Mesenchymal stem cell (in vitro differentiated cells and primary cell): ENCODE measurements around the gene ABCA6.

Experiments
- DNase-seq: peaks from one replicate; pipeline ENCODE4 v3.0.0-alpha.2; 2013
- H2AFZ ChIP-seq: one replicate; pipeline ENCODE4 v1.6.1; 2013; ENCODE audit warnings: low read depth, mild to moderate bottlenecking, control low read depth, inconsistent platforms, low read length, moderate library complexity
- H2AK5ac ChIP-seq: 2 replicates; pipeline ENCODE4 v1.6.1; 2013; ENCODE audit warnings: low read length, moderate library complexity, mild to moderate bottlenecking, inconsistent platforms; ENCODE audit not compliant: severe bottlenecking
- H2BK120ac ChIP-seq: one replicate; pipeline ENCODE4 v1.6.1; 2013; ENCODE audit warnings: low read depth, mild to moderate bottlenecking, inconsistent platforms, low read length, moderate library complexity
- H2BK12ac ChIP-seq, 2 experiments: one replicate each; pipeline ENCODE4 v1.6.1; 2013; ENCODE audit warnings: inconsistent platforms in 2 of 2, low read length in 2 of 2, mild to moderate bottlenecking in 2 of 2, moderate library complexity in 2 of 2, control low read depth in 1 of 2
- H2BK15ac ChIP-seq: one replicate; pipeline ENCODE4 v1.6.1; 2013; ENCODE audit warnings: mild to moderate bottlenecking, low read depth, inconsistent platforms; ENCODE audit not compliant: poor library complexity, severe bottlenecking
- H2BK5ac ChIP-seq: 2 replicates; pipeline ENCODE4 v1.6.1; 2013; ENCODE audit warnings: low read depth, mild to moderate bottlenecking, low read length, control low read depth, inconsistent platforms; ENCODE audit not compliant: poor library complexity, severe bottlenecking
- H3K14ac ChIP-seq, 2 experiments: one replicate each; pipeline ENCODE4 v1.6.1; 2013; ENCODE audit warnings: inconsistent platforms in 2 of 2, low read length in 2 of 2, control low read depth in 1 of 2, mild to moderate bottlenecking in 1 of 2, moderate library complexity in 1 of 2
- H3K18ac ChIP-seq, 2 experiments: one replicate each; pipeline ENCODE4 v1.6.1; 2013; ENCODE audit warnings: inconsistent platforms in 2 of 2, low read length in 2 of 2, control low read depth in 1 of 2, low read depth in 1 of 2, mild to moderate bottlenecking in 1 of 2
- H3K23ac ChIP-seq, 2 experiments: one replicate each; pipeline ENCODE4 v1.6.1; 2013; ENCODE audit warnings: inconsistent platforms in 2 of 2, low read length in 2 of 2, mild to moderate bottlenecking in 2 of 2, moderate library complexity in 2 of 2, control low read depth in 1 of 2
- H3K27ac ChIP-seq: 2 replicates; pipeline ENCODE4 v1.5.1; 2013; ENCODE audit warnings: mild to moderate bottlenecking, moderate library complexity, low read length, control low read depth, inconsistent platforms; ENCODE audit not compliant: poor library complexity, severe bottlenecking
- H3K27me3 ChIP-seq, 2 experiments: 2 replicates each; pipeline versions ENCODE4 v1.6.1 to v1.7.0; 2013; ENCODE audit warnings: low read length in 2 of 2, mild to moderate bottlenecking in 2 of 2, moderate library complexity in 2 of 2, control low read depth in 1 of 2, inconsistent platforms in 1 of 2; ENCODE audit not compliant: control insufficient read depth in 1 of 2, insufficient read depth in 1 of 2
- H3K36me3 ChIP-seq, 2 experiments: 2 replicates each; pipeline versions ENCODE4 v1.6.1 to v1.7.0; 2013; ENCODE audit warnings: low read length in 2 of 2, control low read depth in 1 of 2, inconsistent platforms in 1 of 2, low read depth in 1 of 2, mild to moderate bottlenecking in 1 of 2; ENCODE audit not compliant: insufficient read depth in 2 of 2, control insufficient read depth in 1 of 2
- H3K4ac ChIP-seq, 2 experiments: one replicate each; pipeline ENCODE4 v1.6.1; 2013; ENCODE audit warnings: inconsistent platforms in 2 of 2, low read length in 2 of 2, mild to moderate bottlenecking in 2 of 2, moderate library complexity in 2 of 2, control low read depth in 1 of 2, low read depth in 1 of 2
- H3K4me1 ChIP-seq: 2 replicates; pipeline ENCODE4 v1.6.1; 2013; ENCODE audit warnings: low read depth, low read length, control low read depth; ENCODE audit not compliant: control insufficient read depth, insufficient read depth
- H3K4me2 ChIP-seq: 2 replicates; pipeline ENCODE4 v1.6.1; 2013; ENCODE audit warnings: low read length, mild to moderate bottlenecking, inconsistent platforms; ENCODE audit not compliant: poor library complexity, severe bottlenecking
- H3K4me3 ChIP-seq, 2 experiments: 2 replicates each; pipeline versions ENCODE4 v1.5.1 to v1.7.0; 2013; ENCODE audit warnings: low read length in 2 of 2, mild to moderate bottlenecking in 2 of 2, control low read depth in 1 of 2, low read depth in 1 of 2; ENCODE audit not compliant: insufficient read depth in 1 of 2
- H3K79me1 ChIP-seq: replicated peaks from 2 replicates; pipeline ENCODE4 v1.6.1; 2013; ENCODE audit warnings: mild to moderate bottlenecking, control low read depth, low read length, inconsistent platforms; ENCODE audit not compliant: poor library complexity, severe bottlenecking
- H3K9ac ChIP-seq: 2 replicates; pipeline ENCODE4 v1.7.0; 2013; ENCODE audit warnings: mild to moderate bottlenecking, low read length, moderate library complexity
- H3K9me3 ChIP-seq: 2 replicates; pipeline ENCODE4 v1.7.0; 2013; ENCODE audit warnings: mild to moderate bottlenecking, low read length; ENCODE audit not compliant: control insufficient read depth
- H4K8ac ChIP-seq: one replicate; pipeline ENCODE4 v1.6.1; 2013; ENCODE audit warnings: inconsistent platforms, mild to moderate bottlenecking, low read length, moderate library complexity
- H4K91ac ChIP-seq: one replicate; pipeline ENCODE4 v1.6.1; 2013; ENCODE audit warnings: mild to moderate bottlenecking, low read length, inconsistent platforms
- WGBS: methylation state at CpG from one replicate; pipeline ENCODE4 v1.1.7; 2013; ENCODE audit warnings: mixed read lengths; 5-methylcytosine and 5-hydroxymethylcytosine counted together

ABCA6 gene

DNA sequence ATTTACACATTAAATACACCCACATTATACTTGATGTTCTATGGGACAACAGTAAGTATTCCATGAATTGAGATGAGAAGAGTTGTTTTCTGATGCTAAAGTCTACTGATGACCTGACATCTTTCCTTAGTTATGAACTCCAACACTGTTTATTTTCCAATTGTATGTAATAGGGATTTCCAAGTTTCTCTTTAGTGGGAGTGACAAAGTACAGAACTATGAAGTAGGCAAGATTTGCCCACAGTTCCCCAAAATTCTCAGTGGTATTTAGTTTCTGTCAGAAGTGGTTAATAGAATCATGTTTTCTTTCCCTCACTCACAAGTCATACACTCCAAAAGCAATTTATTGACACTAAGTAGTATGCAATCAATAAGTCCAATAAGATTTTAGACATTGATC lies 22.5 kb upstream of the ABCA6 start:
- Histone ChIP-seq H2AK5ac (no peak overlapping the region), H4K8ac (no peak overlapping the region), H3K4me3 (no peak overlapping the region), H3K79me1 (no peaks in the 10 kb centered on the region), H2BK5ac (no peak overlapping the region), H3K9ac (no peak overlapping the region), H2BK12ac (no peak overlapping the region), H4K91ac (no peak overlapping the region), H3K4ac (no peak overlapping the region), H3K9me3 (no peaks in the 10 kb centered on the region), H3K4me1 (no peaks in the 10 kb centered on the region), H2BK120ac (no peak overlapping the region), H3K4me2 (no peak overlapping the region), H3K27me3 (no peaks in the 10 kb centered on the region), H2AFZ (no peak overlapping the region), H3K27ac (no peak overlapping the region), H3K36me3 (no peaks in the 10 kb centered on the region), H3K14ac (no peak overlapping the region), H3K18ac (no peak overlapping the region), H2BK15ac (no peak overlapping the region), H3K23ac (no peak overlapping the region)
- DNase-seq = no peak

DNA sequence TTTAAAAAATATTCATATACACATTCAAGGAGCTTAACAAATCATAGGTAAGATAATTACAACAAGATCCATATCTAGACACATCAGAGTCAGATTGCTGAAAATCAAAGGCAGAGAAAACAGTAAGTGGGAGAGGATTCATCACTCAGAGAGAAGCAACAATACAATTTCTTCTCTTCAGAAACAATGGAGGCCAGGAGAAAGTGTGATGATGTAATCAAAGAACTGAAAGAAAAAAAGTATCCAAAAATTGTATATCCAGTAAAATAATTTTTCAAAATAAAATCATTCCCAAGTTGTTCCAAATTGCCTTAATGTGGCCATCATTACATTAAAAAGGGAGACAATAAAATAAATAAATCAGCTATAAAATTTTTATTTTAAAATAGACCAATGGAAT lies 17.7 kb upstream of the ABCA6 start:
- H3K9ac ChIP-seq = no peak overlapping the region
- H2BK12ac ChIP-seq = no peak overlapping the region
- no peak overlapping the region for H2AK5ac ChIP-seq
- no peak overlapping the region for H3K14ac ChIP-seq
- H3K27me3 ChIP-seq = no peaks in the 10 kb centered on the region
- H3K4me3 ChIP-seq = no peak overlapping the region
- no peak overlapping the region for H3K23ac ChIP-seq
- no peak overlapping the region for H4K91ac ChIP-seq
- H2AFZ ChIP-seq = no peak overlapping the region
- no peak overlapping the region for H3K27ac ChIP-seq
- no peaks in the 10 kb centered on the region for H3K4me1 ChIP-seq
- no peak overlapping the region for H2BK5ac ChIP-seq
- H3K36me3 ChIP-seq = peaks cover 0 to 2% of the 10 kb centered on the region in 2 experiments
- no peaks in the 10 kb centered on the region for H3K9me3 ChIP-seq
- H3K4me2 ChIP-seq = no peak overlapping the region
- no peak overlapping the region for H3K4ac ChIP-seq
- no peak overlapping the region for H2BK15ac ChIP-seq
- no peak overlapping the region for H3K18ac ChIP-seq
- H2BK120ac ChIP-seq = no peak overlapping the region
- no peak overlapping the region for H4K8ac ChIP-seq
- H3K79me1 ChIP-seq = no peaks in the 10 kb centered on the region
- DNase-seq = no peak

DNA sequence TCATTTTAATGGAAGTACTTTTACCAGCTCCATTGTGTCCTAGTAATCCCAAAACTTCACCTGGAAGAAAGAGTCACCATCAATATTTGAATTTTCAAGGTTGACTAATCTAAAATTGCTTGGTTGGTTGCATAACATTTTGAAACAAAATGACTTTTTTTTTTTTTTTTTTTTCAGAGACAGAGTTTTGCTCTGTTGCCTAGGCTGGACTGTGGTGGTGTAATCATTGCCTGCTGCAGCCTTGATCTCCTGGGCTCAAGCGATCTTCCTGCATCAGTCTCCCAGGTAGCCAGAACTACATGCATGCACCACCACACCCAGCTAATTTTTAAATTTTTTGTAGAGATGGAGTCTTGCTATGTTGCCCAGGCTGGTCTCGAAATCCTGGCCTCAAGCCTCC lies 12.6 kb upstream of the ABCA6 start:
- 63% methylated on average over 1 of the region's 2 CpGs for WGBS
- H3K27me3 ChIP-seq = no peaks in the 10 kb centered on the region
- no peak overlapping the region for H3K4ac ChIP-seq
- H3K18ac ChIP-seq = no peak overlapping the region
- no peaks in the 10 kb centered on the region for H3K79me1 ChIP-seq
- H4K8ac ChIP-seq = no peak overlapping the region
- H2BK12ac ChIP-seq = no peak overlapping the region
- H3K4me3 ChIP-seq = no peak overlapping the region
- DNase-seq = no peak
- H3K9me3 ChIP-seq = no peaks in the 10 kb centered on the region
- no peak overlapping the region for H3K27ac ChIP-seq
- no peak overlapping the region for H3K9ac ChIP-seq
- H2BK120ac ChIP-seq = no peak overlapping the region
- H2BK5ac ChIP-seq = no peak overlapping the region
- H3K36me3 ChIP-seq = peaks cover 0 to 33% of the 10 kb centered on the region in 2 experiments
- H2AFZ ChIP-seq = no peak overlapping the region
- no peak overlapping the region for H4K91ac ChIP-seq
- H2AK5ac ChIP-seq = no peak overlapping the region
- H3K4me1 ChIP-seq = no peaks in the 10 kb centered on the region
- no peak overlapping the region for H3K23ac ChIP-seq
- H3K14ac ChIP-seq = no peak overlapping the region
- no peak overlapping the region for H3K4me2 ChIP-seq
- H2BK15ac ChIP-seq = no peak overlapping the region

DNA sequence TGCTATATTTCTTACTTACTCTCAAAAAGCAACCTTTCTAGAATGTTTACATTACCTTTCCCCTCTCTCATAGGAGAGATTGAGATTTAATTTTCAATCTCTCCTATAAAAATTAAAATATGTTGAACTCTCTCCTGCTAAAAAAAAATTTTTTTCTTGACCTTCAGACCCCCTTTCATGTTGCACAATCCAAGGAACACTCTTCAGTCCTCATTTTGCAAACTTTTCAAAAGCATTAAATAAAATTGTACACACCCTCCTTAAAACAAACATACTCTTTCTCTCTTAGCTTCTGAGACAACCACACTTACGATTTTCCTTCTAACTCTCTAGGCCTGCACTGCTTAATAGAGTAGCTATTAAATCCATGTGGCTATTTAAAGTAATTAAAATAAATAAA lies 8.6 kb upstream of the ABCA6 start:
- Histone ChIP-seq H4K91ac (no peak overlapping the region), H3K4me3 (no peak overlapping the region), H3K9me3 (no peaks in the 10 kb centered on the region), H2BK12ac (no peak overlapping the region), H3K9ac (no peak overlapping the region), H3K4me1 (no peaks in the 10 kb centered on the region), H3K36me3 (peaks cover 0 to 49% of the 10 kb centered on the region in 2 experiments), H3K4ac (no peak overlapping the region), H3K79me1 (no peaks in the 10 kb centered on the region), H3K27ac (no peak overlapping the region), H2BK120ac (no peak overlapping the region), H2AFZ (no peak overlapping the region), H3K4me2 (no peak overlapping the region), H3K23ac (no peak overlapping the region), H3K18ac (no peak overlapping the region), H2BK5ac (no peak overlapping the region), H3K14ac (no peak overlapping the region), H3K27me3 (no peaks in the 10 kb centered on the region), H2BK15ac (no peak overlapping the region), H2AK5ac (no peak overlapping the region), H4K8ac (no peak overlapping the region)
- WGBS = no CpG with 5 or more reads among the region's 1 CpG
- DNase-seq = no peak
